Measurements from ENCODE around the gene RBFOX2. TPM values are rescaled to one million over a fixed set of nuclear protein-coding genes. Genes with fewer than 3 reads are reported as not detected.

RBFOX2 gene
- total and polyA plus RNA-seq, 2 experiments from 2014 or later = 88.8 to 131 TPM

DNA sequence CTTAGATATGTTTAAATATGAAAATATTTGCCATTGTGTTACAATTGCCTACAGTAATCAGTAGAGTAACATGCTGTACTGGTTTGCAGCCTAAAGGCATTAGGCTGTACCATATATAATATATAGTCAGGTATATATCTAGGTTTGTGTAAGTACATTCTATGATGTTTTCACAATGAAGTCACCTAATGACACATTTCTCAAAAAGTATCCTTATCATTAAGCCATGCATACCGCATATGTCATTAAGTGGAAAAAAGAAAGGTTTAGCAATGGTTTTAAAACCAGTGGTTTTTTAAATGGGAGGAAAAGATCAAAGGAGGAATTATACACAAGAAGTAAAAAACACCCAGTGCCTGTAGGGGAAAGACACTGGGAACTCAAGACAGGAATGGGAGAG, 122.7 kb downstream of the RBFOX2 start:
- Mint-ChIP-seq H3K27ac (no peak overlapping the region), H3K9me3 (no peaks in the 10 kb centered on the region), H3K36me3 (ENCODE audit: low read depth) (no peaks in the 10 kb centered on the region; the same call in 2 of the 3 replicates), H3K27me3 (ENCODE audit: insufficient read depth, low read depth, poor library complexity) (no peaks in the 10 kb centered on the region), H3K4me3 (no peak overlapping the region), H3K4me1 (peaks cover 16% of the 10 kb centered on the region)
- no peak overlapping the region for H3K4me3 ChIP-seq
- H3K9me2 ChIP-seq (ENCODE audit: insufficient read depth) = no peaks in the 10 kb centered on the region
- H3F3A ChIP-seq (replicated peaks; ENCODE audit: low read depth) = no peaks in the 10 kb centered on the region
- peaks cover 93% of the 10 kb centered on the region for H3K79me2 ChIP-seq (replicated peaks; ENCODE audit: insufficient read depth)
- DNase-seq (ENCODE audit: low spot score) (no peak), ATAC-seq (no peak)
- H4K20me1 ChIP-seq (replicated peaks; ENCODE audit: insufficient read depth) = peaks cover 14% of the 10 kb centered on the region
- H3K4me1 ChIP-seq (ENCODE audit: insufficient read depth) = peaks cover 11% of the 10 kb centered on the region
- H3K36me3 ChIP-seq (ENCODE audit: insufficient read depth) = no peaks in the 10 kb centered on the region
- no peaks in the 10 kb centered on the region for H3K27me3 ChIP-seq (ENCODE audit: insufficient read depth)
- TF ChIP-seq STAT1 (IDR thresholded peaks at IDR 0.05; ENCODE audit: unreplicated experiment) (no peak), JUNB (IDR thresholded peaks at IDR 0.05; ENCODE audit: unreplicated experiment) (no peak), EZH2 (IDR thresholded peaks at IDR 0.05; ENCODE audit: low read depth, unreplicated experiment) (no peak), CTCF (conservative IDR thresholded peaks at IDR 0.05; ENCODE audit: low read depth in 2 of 2) (no peak), ZNF331 (CRISPR knock-in tag; IDR thresholded peaks at IDR 0.05; ENCODE audit: low read depth) (no peak), ZNF114 (CRISPR knock-in tag; IDR thresholded peaks at IDR 0.05) (no peak), EZH2phosphoT487 (IDR thresholded peaks at IDR 0.05; ENCODE audit: unreplicated experiment) (no peak), NANOG (IDR thresholded peaks at IDR 0.05; ENCODE audit: borderline replicate concordance) (no peak), POLR2AphosphoS5 (IDR thresholded peaks at IDR 0.05; ENCODE audit: low read depth) (no peak), CREB1 (CRISPR knock-in tag; IDR thresholded peaks at IDR 0.05; ENCODE audit: low read depth) (no peak)
- TF ChIP-seq, protein P1, sequence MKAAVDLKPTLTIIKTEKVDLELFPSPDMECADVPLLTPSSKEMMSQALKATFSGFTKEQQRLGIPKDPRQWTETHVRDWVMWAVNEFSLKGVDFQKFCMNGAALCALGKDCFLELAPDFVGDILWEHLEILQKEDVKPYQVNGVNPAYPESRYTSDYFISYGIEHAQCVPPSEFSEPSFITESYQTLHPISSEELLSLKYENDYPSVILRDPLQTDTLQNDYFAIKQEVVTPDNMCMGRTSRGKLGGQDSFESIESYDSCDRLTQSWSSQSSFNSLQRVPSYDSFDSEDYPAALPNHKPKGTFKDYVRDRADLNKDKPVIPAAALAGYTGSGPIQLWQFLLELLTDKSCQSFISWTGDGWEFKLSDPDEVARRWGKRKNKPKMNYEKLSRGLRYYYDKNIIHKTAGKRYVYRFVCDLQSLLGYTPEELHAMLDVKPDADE (IDR thresholded peaks at IDR 0.05) = no peak
- TF ChIP-seq, protein P2, sequence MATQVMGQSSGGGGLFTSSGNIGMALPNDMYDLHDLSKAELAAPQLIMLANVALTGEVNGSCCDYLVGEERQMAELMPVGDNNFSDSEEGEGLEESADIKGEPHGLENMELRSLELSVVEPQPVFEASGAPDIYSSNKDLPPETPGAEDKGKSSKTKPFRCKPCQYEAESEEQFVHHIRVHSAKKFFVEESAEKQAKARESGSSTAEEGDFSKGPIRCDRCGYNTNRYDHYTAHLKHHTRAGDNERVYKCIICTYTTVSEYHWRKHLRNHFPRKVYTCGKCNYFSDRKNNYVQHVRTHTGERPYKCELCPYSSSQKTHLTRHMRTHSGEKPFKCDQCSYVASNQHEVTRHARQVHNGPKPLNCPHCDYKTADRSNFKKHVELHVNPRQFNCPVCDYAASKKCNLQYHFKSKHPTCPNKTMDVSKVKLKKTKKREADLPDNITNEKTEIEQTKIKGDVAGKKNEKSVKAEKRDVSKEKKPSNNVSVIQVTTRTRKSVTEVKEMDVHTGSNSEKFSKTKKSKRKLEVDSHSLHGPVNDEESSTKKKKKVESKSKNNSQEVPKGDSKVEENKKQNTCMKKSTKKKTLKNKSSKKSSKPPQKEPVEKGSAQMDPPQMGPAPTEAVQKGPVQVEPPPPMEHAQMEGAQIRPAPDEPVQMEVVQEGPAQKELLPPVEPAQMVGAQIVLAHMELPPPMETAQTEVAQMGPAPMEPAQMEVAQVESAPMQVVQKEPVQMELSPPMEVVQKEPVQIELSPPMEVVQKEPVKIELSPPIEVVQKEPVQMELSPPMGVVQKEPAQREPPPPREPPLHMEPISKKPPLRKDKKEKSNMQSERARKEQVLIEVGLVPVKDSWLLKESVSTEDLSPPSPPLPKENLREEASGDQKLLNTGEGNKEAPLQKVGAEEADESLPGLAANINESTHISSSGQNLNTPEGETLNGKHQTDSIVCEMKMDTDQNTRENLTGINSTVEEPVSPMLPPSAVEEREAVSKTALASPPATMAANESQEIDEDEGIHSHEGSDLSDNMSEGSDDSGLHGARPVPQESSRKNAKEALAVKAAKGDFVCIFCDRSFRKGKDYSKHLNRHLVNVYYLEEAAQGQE (IDR thresholded peaks at IDR 0.05; ENCODE audit: unreplicated experiment) = no peak
- TF ChIP-seq, protein P3, sequence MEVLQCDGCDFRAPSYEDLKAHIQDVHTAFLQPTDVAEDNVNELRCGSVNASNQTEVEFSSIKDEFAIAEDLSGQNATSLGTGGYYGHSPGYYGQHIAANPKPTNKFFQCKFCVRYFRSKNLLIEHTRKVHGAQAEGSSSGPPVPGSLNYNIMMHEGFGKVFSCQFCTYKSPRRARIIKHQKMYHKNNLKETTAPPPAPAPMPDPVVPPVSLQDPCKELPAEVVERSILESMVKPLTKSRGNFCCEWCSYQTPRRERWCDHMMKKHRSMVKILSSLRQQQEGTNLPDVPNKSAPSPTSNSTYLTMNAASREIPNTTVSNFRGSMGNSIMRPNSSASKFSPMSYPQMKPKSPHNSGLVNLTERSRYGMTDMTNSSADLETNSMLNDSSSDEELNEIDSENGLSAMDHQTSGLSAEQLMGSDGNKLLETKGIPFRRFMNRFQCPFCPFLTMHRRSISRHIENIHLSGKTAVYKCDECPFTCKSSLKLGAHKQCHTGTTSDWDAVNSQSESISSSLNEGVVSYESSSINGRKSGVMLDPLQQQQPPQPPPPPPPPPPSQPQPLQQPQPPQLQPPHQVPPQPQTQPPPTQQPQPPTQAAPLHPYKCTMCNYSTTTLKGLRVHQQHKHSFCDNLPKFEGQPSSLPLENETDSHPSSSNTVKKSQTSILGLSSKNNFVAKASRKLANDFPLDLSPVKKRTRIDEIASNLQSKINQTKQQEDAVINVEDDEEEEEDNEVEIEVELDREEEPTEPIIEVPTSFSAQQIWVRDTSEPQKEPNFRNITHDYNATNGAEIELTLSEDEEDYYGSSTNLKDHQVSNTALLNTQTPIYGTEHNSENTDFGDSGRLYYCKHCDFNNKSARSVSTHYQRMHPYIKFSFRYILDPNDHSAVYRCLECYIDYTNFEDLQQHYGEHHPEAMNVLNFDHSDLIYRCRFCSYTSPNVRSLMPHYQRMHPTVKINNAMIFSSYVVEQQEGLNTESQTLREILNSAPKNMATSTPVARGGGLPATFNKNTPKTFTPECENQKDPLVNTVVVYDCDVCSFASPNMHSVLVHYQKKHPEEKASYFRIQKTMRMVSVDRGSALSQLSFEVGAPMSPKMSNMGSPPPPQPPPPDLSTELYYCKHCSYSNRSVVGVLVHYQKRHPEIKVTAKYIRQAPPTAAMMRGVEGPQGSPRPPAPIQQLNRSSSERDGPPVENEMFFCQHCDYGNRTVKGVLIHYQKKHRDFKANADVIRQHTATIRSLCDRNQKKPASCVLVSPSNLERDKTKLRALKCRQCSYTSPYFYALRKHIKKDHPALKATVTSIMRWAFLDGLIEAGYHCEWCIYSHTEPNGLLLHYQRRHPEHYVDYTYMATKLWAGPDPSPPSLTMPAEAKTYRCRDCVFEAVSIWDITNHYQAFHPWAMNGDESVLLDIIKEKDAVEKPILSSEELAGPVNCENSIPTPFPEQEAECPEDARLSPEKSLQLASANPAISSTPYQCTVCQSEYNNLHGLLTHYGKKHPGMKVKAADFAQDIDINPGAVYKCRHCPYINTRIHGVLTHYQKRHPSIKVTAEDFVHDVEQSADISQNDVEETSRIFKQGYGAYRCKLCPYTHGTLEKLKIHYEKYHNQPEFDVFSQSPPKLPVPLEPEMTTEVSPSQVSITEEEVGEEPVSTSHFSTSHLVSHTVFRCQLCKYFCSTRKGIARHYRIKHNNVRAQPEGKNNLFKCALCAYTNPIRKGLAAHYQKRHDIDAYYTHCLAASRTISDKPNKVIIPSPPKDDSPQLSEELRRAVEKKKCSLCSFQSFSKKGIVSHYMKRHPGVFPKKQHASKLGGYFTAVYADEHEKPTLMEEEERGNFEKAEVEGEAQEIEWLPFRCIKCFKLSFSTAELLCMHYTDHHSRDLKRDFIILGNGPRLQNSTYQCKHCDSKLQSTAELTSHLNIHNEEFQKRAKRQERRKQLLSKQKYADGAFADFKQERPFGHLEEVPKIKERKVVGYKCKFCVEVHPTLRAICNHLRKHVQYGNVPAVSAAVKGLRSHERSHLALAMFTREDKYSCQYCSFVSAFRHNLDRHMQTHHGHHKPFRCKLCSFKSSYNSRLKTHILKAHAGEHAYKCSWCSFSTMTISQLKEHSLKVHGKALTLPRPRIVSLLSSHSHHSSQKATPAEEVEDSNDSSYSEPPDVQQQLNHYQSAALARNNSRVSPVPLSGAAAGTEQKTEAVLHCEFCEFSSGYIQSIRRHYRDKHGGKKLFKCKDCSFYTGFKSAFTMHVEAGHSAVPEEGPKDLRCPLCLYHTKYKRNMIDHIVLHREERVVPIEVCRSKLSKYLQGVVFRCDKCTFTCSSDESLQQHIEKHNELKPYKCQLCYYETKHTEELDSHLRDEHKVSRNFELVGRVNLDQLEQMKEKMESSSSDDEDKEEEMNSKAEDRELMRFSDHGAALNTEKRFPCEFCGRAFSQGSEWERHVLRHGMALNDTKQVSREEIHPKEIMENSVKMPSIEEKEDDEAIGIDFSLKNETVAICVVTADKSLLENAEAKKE (CRISPR knock-in tag; IDR thresholded peaks at IDR 0.05) = no peak
- H3K4me2 ChIP-seq = no peak overlapping the region
- H2AFZ ChIP-seq = no peak overlapping the region
- H3K27ac ChIP-seq (ENCODE audit: low read depth) = no peak overlapping the region

All from GM23338 (cell line).